BJ (cell line): ENCODE results near the gene RPS16. TPM values are rescaled to one million over a fixed set of nuclear protein-coding genes. Genes with fewer than 3 reads are reported as not detected.

Experiments
- CTCF ChIA-PET: fragments of 350-600 bp; formaldehyde crosslinking; extraction: SDS; loops from one replicate; lab custom pipeline; 2021; ENCODE audit warnings: antibody characterized with exemption, inconsistent platforms; lab: Yijun Ruan, JAX
- POLR2A ChIA-PET: fragments of 300-600 bp; sonication (Branson Sonifier 250); formaldehyde crosslinking; extraction: SDS; loops from one replicate; lab custom pipeline; 2021; ENCODE audit warnings: antibody characterized with exemption; lab: Charles Lee
- DNase-seq: peaks from one replicate; pipeline ENCODE4 v3.0.0-alpha.2; 2011; ENCODE audit warnings: low read depth
- H3K27me3 ChIP-seq: 2 replicates; pipeline ENCODE4 v1.6.0; 2011; ENCODE audit warnings: low read length; ENCODE audit not compliant: control insufficient read depth, insufficient read depth
- H3K36me3 ChIP-seq: 2 replicates; pipeline ENCODE4 v1.5.1; 2011; ENCODE audit warnings: low read length; ENCODE audit not compliant: control insufficient read depth, insufficient read depth
- H3K4me3 ChIP-seq: 2 replicates; pipeline ENCODE4 v1.5.1; 2011; ENCODE audit warnings: low read depth, mild to moderate bottlenecking, control low read depth, low read length
- CTCF ChIP-seq: IDR thresholded peaks from 2 replicates; pipeline ENCODE4 v1.5.1; 2011; ENCODE audit warnings: low read depth, mild to moderate bottlenecking, control low read depth, inconsistent platforms, low read length, moderate library complexity; ENCODE audit not compliant: insufficient read depth
- polyA plus RNA-seq: library from polyadenylated mRNA; depleted of rRNA; stranded (reverse); fragments of >200 nt; gene quantifications from 2 replicates; pipeline ENCODE4 v1.2.3, GENCODE V29; 2011

RPS16 gene
- polyA plus RNA-seq, 1 experiment: 2,896 TPM

GRCh38 chr19:39427707-39428106, 8.0 kb downstream of the RPS16 start:
- Histone ChIP-seq H3K36me3 (peaks cover 15% of the 10 kb centered on the region), H3K4me3 (no peak overlapping the region), H3K27me3 (no peaks in the 10 kb centered on the region)
- no peak for DNase-seq
- TF ChIP-seq CTCF: no peak
- ChIA-PET POLR2A (interaction anchor here (0.6 kb wide), 2 partner anchors 31 to 54 kb away, joined by 4 to 7 read pairs; no protein-coding TSS in a partner anchor), CTCF (interaction anchor here (0.6 to 3.9 kb wide), 6 partner anchors 11 to 106 kb away, joined by 3 to 22 read pairs (median 10); partner anchors contain the start of gene PLEKHG2)

GRCh38 chr19:39426170-39426569, 9.6 kb downstream of the RPS16 start:
- Histone ChIP-seq H3K4me3 (no peak overlapping the region), H3K27me3 (no peaks in the 10 kb centered on the region), H3K36me3 (peaks cover 19% of the 10 kb centered on the region)
- no peak for DNase-seq
- POLR2A ChIA-PET: no interaction called here
- CTCF ChIA-PET: interaction anchor here (3.0 to 3.9 kb wide), 2 partner anchors 12 to 28 kb away, joined by 14 to 22 read pairs; no protein-coding TSS in a partner anchor
- no peak for TF ChIP-seq CTCF

GRCh38 chr19:39425744-39426143, 10.0 kb downstream of the RPS16 start:
- Histone ChIP-seq H3K4me3 (no peak overlapping the region), H3K27me3 (no peaks in the 10 kb centered on the region), H3K36me3 (peaks cover 18% of the 10 kb centered on the region)
- no peak for DNase-seq
- TF ChIP-seq CTCF: no peak
- ChIA-PET POLR2A (no interaction called here), CTCF (interaction anchor here (3.0 to 3.9 kb wide), 2 partner anchors 11 to 27 kb away, joined by 14 to 22 read pairs; no protein-coding TSS in a partner anchor)

- ChIA-PET CTCF (interaction anchor here (1.4 kb wide), 1 partner anchor 11 kb away, joined by 4 read pairs; no protein-coding TSS in a partner anchor), POLR2A (interaction anchor here (0.6 kb wide), 2 partner anchors 19 to 23 kb away, joined by 3 to 8 read pairs; no protein-coding TSS in a partner anchor)
- Histone ChIP-seq H3K4me3 (no peak overlapping the region), H3K36me3 (peaks cover 20% of the 10 kb centered on the region), H3K27me3 (no peaks in the 10 kb centered on the region)
- no peak for TF ChIP-seq CTCF
- no peak for DNase-seq
These were observed 10.8 kb downstream of the RPS16 start for GRCh38 chr19:39424934-39425333.

- ChIA-PET POLR2A (no interaction called here), CTCF (interaction anchor here (1.2 to 2.4 kb wide), 3 partner anchors 9 to 110 kb away, joined by 3 to 9 read pairs (median 4); partner anchors contain the start of gene PLEKHG2)
- no peak for TF ChIP-seq CTCF
- H3K4me3 ChIP-seq: no peak overlapping the region
- H3K27me3 ChIP-seq: no peaks in the 10 kb centered on the region
- no peak for DNase-seq
- H3K36me3 ChIP-seq: peaks cover 24% of the 10 kb centered on the region
These were observed 12.3 kb downstream of the RPS16 start for GRCh38 chr19:39423258-39424086.
